Mesothelial cell of epicardium (in vitro differentiated cells): ENCODE data around the gene ALG1L2. TPM values are rescaled to one million over a fixed set of nuclear protein-coding genes. Genes with fewer than 3 reads are reported as not detected.
A peak's percentile ranks its signal among the peaks of the same experiment; 100 is the strongest.
"Not testable (repeated sequence)": the region's sequence is repeated elsewhere in the genome, so short reads cannot be mapped to it uniquely, and the experiment has no call there.

ENCODE experiments used
- DNase-seq, 2 experiments: peaks; one replicate each; pipeline ENCODE4 v3.0.0; 2021; ENCODE audit warnings: low spot score in 2 of 2; ENCODE audit not compliant: unreplicated experiment in 2 of 2
- H3K27ac Mint-ChIP-seq: 2 replicates; pipeline ENCODE4 v1.8.0; 2021; ENCODE audit warnings: mixed read lengths
- H3K27me3 Mint-ChIP-seq: 2 replicates; pipeline ENCODE4 v1.8.0; 2021; ENCODE audit warnings: low read depth, mixed read lengths
- H3K36me3 Mint-ChIP-seq: 2 replicates; pipeline ENCODE4 v1.8.0; 2021; ENCODE audit warnings: mixed read lengths
- H3K4me1 Mint-ChIP-seq: 2 replicates; pipeline ENCODE4 v1.8.0; 2021; ENCODE audit warnings: mixed read lengths
- H3K4me3 Mint-ChIP-seq: 2 replicates; pipeline ENCODE4 v1.8.0; 2021; ENCODE audit warnings: mild to moderate bottlenecking, moderate library complexity, mixed read lengths
- H3K9me3 Mint-ChIP-seq: 2 replicates; pipeline ENCODE4 v1.8.0; 2021; ENCODE audit warnings: mixed read lengths
- CTCF ChIP-seq: fragments of 200-600 bp; sonication (generic); IDR thresholded peaks from one replicate; pipeline ENCODE4 v1.5.0; 2021; ENCODE audit warnings: antibody characterized with exemption; ENCODE audit not compliant: unreplicated experiment
- total RNA-seq: library from RNA; stranded (reverse); gene quantifications from 3 replicates; pipeline ENCODE4 v1.2.1, GENCODE V29; 2021

ALG1L2 gene
- total RNA-seq, 1 donor from 2014 or later: 3.1 TPM

DNA sequence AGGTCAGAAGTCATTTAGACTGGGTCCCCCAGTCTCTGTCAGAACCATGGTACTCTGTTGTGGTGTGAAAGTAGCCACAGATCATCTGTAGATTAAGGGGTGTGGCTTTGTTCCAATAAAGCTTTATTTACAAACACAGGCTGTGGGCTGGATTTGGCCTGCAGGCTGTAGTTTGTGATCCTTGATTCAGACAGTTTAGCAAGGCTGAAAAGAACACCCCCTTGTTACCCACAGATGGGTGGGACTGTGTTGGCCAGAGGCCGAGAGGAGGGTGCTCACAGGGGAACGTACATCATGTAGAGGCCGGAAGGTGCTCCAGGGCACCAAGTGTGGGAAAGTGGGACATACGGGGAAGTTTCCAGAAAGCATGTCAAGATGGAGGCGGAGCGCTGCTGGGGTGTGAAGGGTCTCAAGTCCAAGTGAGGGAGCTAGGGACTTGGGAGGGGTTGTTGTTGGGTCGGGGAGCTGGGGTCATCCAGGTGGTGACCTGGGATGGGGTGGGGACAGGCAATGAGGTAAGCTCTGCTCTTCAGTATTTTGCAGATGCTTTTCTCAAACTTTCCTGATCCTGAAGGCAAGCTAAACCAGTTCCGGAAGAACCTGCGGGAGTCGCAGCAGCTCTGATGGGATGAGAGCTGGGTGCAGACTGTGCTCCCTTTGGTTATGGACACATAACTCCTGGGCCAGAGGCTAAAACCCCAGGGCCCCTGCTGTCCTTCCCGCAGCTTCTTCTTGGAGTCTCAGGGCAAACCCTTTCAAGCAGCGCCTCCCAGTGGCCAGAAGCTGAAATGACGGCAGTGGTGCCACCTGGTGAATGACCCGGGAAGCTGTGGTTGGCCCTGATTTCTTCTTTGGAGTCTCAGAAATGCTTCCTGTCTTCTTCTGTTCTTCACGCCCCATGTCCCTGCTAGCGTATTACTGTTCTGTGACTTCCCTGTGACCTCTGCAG, 16.3 kb downstream of the ALG1L2 start:
- not testable (repeated sequence) for H3K36me3 Mint-ChIP-seq, DNase-seq, H3K4me3 Mint-ChIP-seq, H3K9me3 Mint-ChIP-seq, H3K27me3 Mint-ChIP-seq, H3K4me1 Mint-ChIP-seq, H3K27ac Mint-ChIP-seq
- TF ChIP-seq CTCF: peak; percentile 61

- not testable (repeated sequence) for H3K9me3 Mint-ChIP-seq, H3K27me3 Mint-ChIP-seq, H3K27ac Mint-ChIP-seq, H3K36me3 Mint-ChIP-seq, H3K4me1 Mint-ChIP-seq, DNase-seq, H3K4me3 Mint-ChIP-seq
- TF ChIP-seq CTCF: peak; percentile 9
These were observed 17.2 kb downstream of the ALG1L2 start for GRCh38 chr3:130098639-130099385.

GRCh38 chr3:130102545-130102944, 20.9 kb downstream of the ALG1L2 start:
- H3K27ac Mint-ChIP-seq, H3K9me3 Mint-ChIP-seq, DNase-seq, H3K27me3 Mint-ChIP-seq, H3K4me1 Mint-ChIP-seq, H3K36me3 Mint-ChIP-seq, H3K4me3 Mint-ChIP-seq: not testable (repeated sequence)

DNA sequence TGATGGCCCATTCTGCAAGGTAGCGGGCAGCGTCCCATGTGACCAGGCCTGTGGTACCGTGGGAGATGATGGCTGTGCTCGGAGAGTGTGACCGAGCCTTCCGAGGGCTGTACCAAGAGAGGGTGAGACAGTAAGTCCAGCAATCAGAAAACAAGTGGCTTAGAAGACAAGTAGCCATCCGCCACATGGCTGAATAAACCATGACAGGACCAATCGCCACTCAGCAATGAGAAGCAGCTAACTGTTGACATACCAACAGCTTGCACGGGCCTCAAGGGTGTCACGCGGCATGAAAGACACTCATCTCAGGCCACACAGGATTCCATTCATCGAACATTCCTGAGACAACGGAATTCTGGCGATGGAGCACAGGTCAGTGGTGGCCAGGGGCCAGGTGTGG, 22.6 kb downstream of the ALG1L2 start:
- not testable (repeated sequence) for H3K9me3 Mint-ChIP-seq, DNase-seq, H3K4me1 Mint-ChIP-seq, H3K27ac Mint-ChIP-seq, H3K4me3 Mint-ChIP-seq, H3K36me3 Mint-ChIP-seq, H3K27me3 Mint-ChIP-seq

DNA sequence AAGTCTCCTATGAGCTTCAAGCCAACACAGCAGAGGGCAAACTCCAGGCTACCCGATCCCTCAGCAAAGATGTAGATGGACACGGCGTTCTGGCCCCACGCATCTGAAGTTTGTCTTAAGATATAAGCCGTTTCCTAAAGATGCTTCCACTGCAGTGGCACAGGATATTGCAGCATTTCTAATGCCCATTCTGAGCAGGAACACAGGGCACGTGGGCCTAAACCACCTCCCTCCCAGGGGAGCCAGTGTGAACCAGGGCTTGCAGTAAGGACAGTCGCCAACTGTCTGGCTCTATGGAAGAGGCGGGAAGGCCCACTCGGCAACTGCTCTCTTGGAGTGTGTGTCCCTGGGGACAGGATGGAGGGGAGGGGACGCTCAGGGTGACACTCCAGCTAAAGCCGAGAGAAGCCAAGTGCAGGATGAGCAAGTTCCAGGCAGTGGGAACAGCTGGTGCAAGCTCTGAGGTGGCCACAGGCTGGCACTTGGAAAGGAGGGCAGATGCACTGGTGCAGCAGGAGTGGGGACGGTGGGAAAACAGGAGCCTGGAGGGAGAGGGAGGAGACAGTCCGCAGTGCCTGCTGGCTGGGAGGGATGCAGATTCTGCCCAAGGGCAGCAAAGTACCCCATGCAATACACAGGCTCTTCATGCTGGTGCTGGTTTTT, 25.8 kb downstream of the ALG1L2 start:
- not testable (repeated sequence) for H3K27me3 Mint-ChIP-seq

DNA sequence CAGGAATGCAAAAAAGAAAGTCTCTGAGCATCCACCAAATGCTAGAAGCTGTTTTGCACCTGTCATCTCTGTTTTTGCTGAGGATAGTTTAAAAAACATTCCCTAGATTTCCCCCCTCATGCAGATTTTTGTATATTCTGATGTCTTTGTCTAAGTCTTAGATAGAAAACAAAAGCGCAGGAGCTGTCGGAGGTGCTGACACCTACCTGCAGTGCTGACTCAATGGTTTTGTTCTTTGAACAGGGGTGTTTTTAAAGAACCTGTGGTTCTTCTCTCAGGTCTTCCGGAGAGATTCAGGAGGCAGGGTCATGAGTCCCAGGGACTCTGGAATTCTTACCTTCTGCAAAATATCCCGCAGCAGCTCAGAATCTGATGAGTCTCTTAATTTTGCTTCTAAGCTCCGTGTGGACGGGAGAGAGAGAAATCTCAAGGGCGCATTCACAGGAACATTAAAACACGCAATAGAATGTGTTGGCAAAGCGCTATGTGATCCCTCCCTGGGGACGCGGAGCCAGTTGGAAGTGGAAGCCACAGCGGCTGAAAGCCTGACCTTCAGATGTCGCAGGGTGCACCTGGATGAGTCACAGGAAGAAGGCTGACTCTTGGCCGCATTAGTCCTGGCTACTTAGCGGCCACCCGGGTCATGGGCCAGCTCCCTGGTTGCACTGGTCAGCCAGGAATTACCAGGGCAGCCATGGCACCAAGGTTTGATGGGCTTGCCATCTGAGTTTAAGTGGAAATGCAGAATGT, 27.4 kb downstream of the ALG1L2 start:
- H3K27me3 Mint-ChIP-seq, H3K9me3 Mint-ChIP-seq, H3K27ac Mint-ChIP-seq, H3K36me3 Mint-ChIP-seq, DNase-seq, H3K4me3 Mint-ChIP-seq: not testable (repeated sequence)
- peaks cover 23% of the 10 kb centered on the region for H3K4me1 Mint-ChIP-seq

More for the DNA sequence above, 25.8 kb downstream of the ALG1L2 start:
- H3K27ac Mint-ChIP-seq, H3K36me3 Mint-ChIP-seq, H3K9me3 Mint-ChIP-seq, H3K4me3 Mint-ChIP-seq, DNase-seq: not testable (repeated sequence)
- H3K4me1 Mint-ChIP-seq: peaks cover 13% of the 10 kb centered on the region

GRCh38 chr3:130110386-130111169, 28.9 kb downstream of the ALG1L2 start:
- DNase-seq, H3K36me3 Mint-ChIP-seq, H3K9me3 Mint-ChIP-seq, H3K27me3 Mint-ChIP-seq: not testable (repeated sequence)
- H3K4me3 Mint-ChIP-seq: peak overlapping the region; percentile 84
- H3K4me1 Mint-ChIP-seq: peaks cover 30% of the 10 kb centered on the region
- peak overlapping the region; percentile 93 for H3K27ac Mint-ChIP-seq
